Left forelimb (tissue), 1 donor: ENCODE results near the gene PID1.

ENCODE experiments used
- DNase-seq: peaks from one replicate; pipeline ENCODE4 v3.0.0-alpha.2; 2018; ENCODE audit warnings: low spot score

The PID1 gene

GRCh38 chr2:229270551-229271410, at the start of gene PID1:
TSS of gene PID1 (minus strand) at chr2:229271287. CDS start at chr2:229271043, 244 bp downstream.
- DNase-seq = no peak

GRCh38 chr2:229319558-229319957, 48.5 kb upstream of the PID1 start:
- no peak for DNase-seq

GRCh38 chr2:229314117-229314516, 43.0 kb upstream of the PID1 start:
- no peak for DNase-seq

GRCh38 chr2:229313591-229313990, 42.5 kb upstream of the PID1 start:
- DNase-seq = no peak

- no peak for DNase-seq
These were observed 30.1 kb upstream of the PID1 start for GRCh38 chr2:229301237-229301636.

- no peak for DNase-seq
These were observed 29.7 kb upstream of the PID1 start for GRCh38 chr2:229300790-229301189.

GRCh38 chr2:229300371-229300770, 29.3 kb upstream of the PID1 start:
- DNase-seq = no peak

GRCh38 chr2:229297247-229297646, 26.2 kb upstream of the PID1 start:
- no peak for DNase-seq

GRCh38 chr2:229296536-229296935, 25.4 kb upstream of the PID1 start:
- DNase-seq = no peak

GRCh38 chr2:229296016-229296415, 24.9 kb upstream of the PID1 start:
- no peak for DNase-seq

- no peak for DNase-seq
These were observed 16.7 kb upstream of the PID1 start for GRCh38 chr2:229287823-229288222.

- no peak for DNase-seq
These were observed 11.9 kb upstream of the PID1 start for GRCh38 chr2:229282758-229283546.

- DNase-seq = no peak
These were observed 8.4 kb upstream of the PID1 start for GRCh38 chr2:229279516-229279915.

- no peak for DNase-seq
These were observed 4.4 kb upstream of the PID1 start for GRCh38 chr2:229275506-229275905.

- no peak for DNase-seq
These were observed 2.7 kb upstream of the PID1 start for GRCh38 chr2:229273723-229274338.

GRCh38 chr2:229273006-229273722, 2.1 kb upstream of the PID1 start:
- DNase-seq = no peak

- no peak for DNase-seq
These were observed 1.1 kb downstream of the PID1 start for GRCh38 chr2:229269941-229270340.

GRCh38 chr2:229269146-229269545, 1.9 kb downstream of the PID1 start:
- no peak for DNase-seq

GRCh38 chr2:229268626-229269025, 2.5 kb downstream of the PID1 start:
- DNase-seq = no peak

- DNase-seq = no peak
These were observed 4.0 kb downstream of the PID1 start for GRCh38 chr2:229267080-229267479.

- no peak for DNase-seq
These were observed 5.4 kb downstream of the PID1 start for GRCh38 chr2:229265727-229266126.

- DNase-seq = no peak
These were observed 9.5 kb downstream of the PID1 start for GRCh38 chr2:229261599-229261998.
